Activated CD8-positive, alpha-beta memory T cell treated with anti-CD3 and anti-CD28 coated beads for 24 hours (primary cell): ENCODE data around the gene PTPRM.

ENCODE experiments used
- DNase-seq: peaks from one replicate; pipeline ENCODE4 v3.0.0-alpha.2; 2020

PTPRM gene

GRCh38 chr18:8299054-8299980 lies 732.2 kb downstream of the PTPRM start:
- no peak for DNase-seq

GRCh38 chr18:8300751-8301410 lies 733.8 kb downstream of the PTPRM start:
- DNase-seq: no peak

- no peak for DNase-seq
Observed at GRCh38 chr18:8301427-8302172, 734.5 kb downstream of the PTPRM start.

- no peak for DNase-seq
Observed at GRCh38 chr18:8303151-8303755, 736.1 kb downstream of the PTPRM start.

GRCh38 chr18:8307960-8308359 lies 740.8 kb downstream of the PTPRM start:
- no peak for DNase-seq

GRCh38 chr18:8313043-8313442 lies 745.9 kb downstream of the PTPRM start:
- no peak for DNase-seq

- DNase-seq: no peak
Observed at GRCh38 chr18:8314124-8314523, 747.0 kb downstream of the PTPRM start.

GRCh38 chr18:8319798-8320489 lies 752.8 kb downstream of the PTPRM start:
- no peak for DNase-seq

- DNase-seq: no peak
Observed at GRCh38 chr18:8322486-8322885, 755.4 kb downstream of the PTPRM start.

GRCh38 chr18:8324343-8325065 lies 757.4 kb downstream of the PTPRM start:
- DNase-seq: no peak

GRCh38 chr18:8326763-8327394 lies 759.8 kb downstream of the PTPRM start:
- DNase-seq: no peak

- DNase-seq: no peak
Observed at GRCh38 chr18:8328126-8328525, 761.0 kb downstream of the PTPRM start.

GRCh38 chr18:8329186-8329771 lies 762.2 kb downstream of the PTPRM start:
- DNase-seq: no peak

GRCh38 chr18:8330575-8330974 lies 763.5 kb downstream of the PTPRM start:
- DNase-seq: no peak

- no peak for DNase-seq
Observed at GRCh38 chr18:8332286-8332685, 765.2 kb downstream of the PTPRM start.

- DNase-seq: no peak
Observed at GRCh38 chr18:8333961-8334360, 766.8 kb downstream of the PTPRM start.

GRCh38 chr18:8337211-8337610 lies 770.1 kb downstream of the PTPRM start:
- DNase-seq: no peak

- no peak for DNase-seq
Observed at GRCh38 chr18:8339210-8339609, 772.1 kb downstream of the PTPRM start.

GRCh38 chr18:8339952-8340351 lies 772.8 kb downstream of the PTPRM start:
- no peak for DNase-seq

- DNase-seq: no peak
Observed at GRCh38 chr18:8341481-8342230, 774.5 kb downstream of the PTPRM start.
